B cell (primary cell): Measurements from ENCODE around the gene RADX. TPM values are rescaled to one million over a fixed set of nuclear protein-coding genes. Genes with fewer than 3 reads are reported as not detected.

Source experiments
- polyA plus RNA-seq: library from polyadenylated mRNA; depleted of rRNA; stranded (reverse); fragments of >200 nt; gene quantifications from 2 replicates; pipeline ENCODE4 v1.2.3, GENCODE V29; 2012
- small RNA-seq: library from RNA; depleted of rRNA; stranded (forward); fragments of <200 nt; gene quantifications from one replicate; pipeline ENCODE3, GENCODE V24; 2012; ENCODE audit warnings: low replicate concordance, low read depth; ENCODE audit not compliant: insufficient read length
- total RNA-seq, 2 donors: library from RNA; stranded (reverse); fragments of 120-200 nt in 1 of 2; gene quantifications; 1 replicate in 1 of 2; 2 replicates in 1 of 2; pipeline versions ENCODE4 v1.2.3 to v1.2.4, GENCODE V29; 2013 to 2022

Gene RADX
- total and polyA plus RNA-seq, 2 donors (not counting 1 experiment from before 2014, with no cell fraction given), result 7.9 to 15.3 TPM

Small RNAs within 50 kb of the gene (small RNA-seq; reads per million reads assigned to genes)
- gene AL590808.1, result not detected
- gene MIR548AN, result not detected

Other genes with a start within 250 kb of the RADX start
- not detected in 2 replicates for gene RNF128, start 114.7 kb downstream of the RADX start, total RNA-seq
- not detected in 2 replicates for gene RNF128, start 114.7 kb downstream of the RADX start, polyA plus RNA-seq
- gene TBC1D8B, start 190.7 kb downstream of the RADX start, total RNA-seq, result 8.4 and 9.1 TPM in 2 replicates
- gene TBC1D8B, start 190.7 kb downstream of the RADX start, polyA plus RNA-seq, result 0.46 and 0.50 TPM in 2 replicates